PC-9 (cell line): ENCODE measurements around the gene SOX13.

Source experiments
- EZH2 ChIP-seq: fragments of 200-600 bp; sonication (generic); IDR thresholded peaks from 2 replicates; pipeline ENCODE4 v1.8.0; 2017; ENCODE audit warnings: antibody characterized with exemption, low read depth
- TF ChIP-seq, protein P1 (sequence below): fragments of 200-600 bp; sonication (generic); conservative IDR thresholded peaks from 2 replicates; pipeline ENCODE4 v1.6.1; 2017; ENCODE audit warnings: mixed run types, antibody characterized with exemption, mild to moderate bottlenecking, moderate library complexity

DNA sequence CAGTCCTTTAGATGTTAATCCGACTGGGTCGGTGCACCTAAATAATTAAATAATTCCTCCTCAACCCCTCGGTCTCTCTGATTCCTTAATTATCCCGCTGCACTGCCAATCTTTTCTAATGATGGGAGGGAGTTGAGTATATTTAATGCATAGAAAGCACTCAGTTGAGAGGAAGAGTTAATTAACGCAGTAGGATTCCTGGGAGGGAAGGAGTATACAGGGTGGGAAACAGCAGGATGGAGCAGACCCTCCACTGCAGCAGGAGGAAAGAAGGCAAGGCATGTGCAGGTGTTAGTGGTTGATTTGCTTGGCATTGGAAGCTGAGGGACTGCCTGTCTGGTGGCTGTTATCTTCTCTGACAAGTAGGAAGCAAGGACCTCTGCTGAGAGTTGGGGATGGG, 103.1 kb downstream of the SOX13 start:
- TF ChIP-seq, protein P1, sequence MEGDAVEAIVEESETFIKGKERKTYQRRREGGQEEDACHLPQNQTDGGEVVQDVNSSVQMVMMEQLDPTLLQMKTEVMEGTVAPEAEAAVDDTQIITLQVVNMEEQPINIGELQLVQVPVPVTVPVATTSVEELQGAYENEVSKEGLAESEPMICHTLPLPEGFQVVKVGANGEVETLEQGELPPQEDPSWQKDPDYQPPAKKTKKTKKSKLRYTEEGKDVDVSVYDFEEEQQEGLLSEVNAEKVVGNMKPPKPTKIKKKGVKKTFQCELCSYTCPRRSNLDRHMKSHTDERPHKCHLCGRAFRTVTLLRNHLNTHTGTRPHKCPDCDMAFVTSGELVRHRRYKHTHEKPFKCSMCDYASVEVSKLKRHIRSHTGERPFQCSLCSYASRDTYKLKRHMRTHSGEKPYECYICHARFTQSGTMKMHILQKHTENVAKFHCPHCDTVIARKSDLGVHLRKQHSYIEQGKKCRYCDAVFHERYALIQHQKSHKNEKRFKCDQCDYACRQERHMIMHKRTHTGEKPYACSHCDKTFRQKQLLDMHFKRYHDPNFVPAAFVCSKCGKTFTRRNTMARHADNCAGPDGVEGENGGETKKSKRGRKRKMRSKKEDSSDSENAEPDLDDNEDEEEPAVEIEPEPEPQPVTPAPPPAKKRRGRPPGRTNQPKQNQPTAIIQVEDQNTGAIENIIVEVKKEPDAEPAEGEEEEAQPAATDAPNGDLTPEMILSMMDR = no peak
- no peak for TF ChIP-seq EZH2
